Measurements from ENCODE around the gene KCNIP1.

DNA sequence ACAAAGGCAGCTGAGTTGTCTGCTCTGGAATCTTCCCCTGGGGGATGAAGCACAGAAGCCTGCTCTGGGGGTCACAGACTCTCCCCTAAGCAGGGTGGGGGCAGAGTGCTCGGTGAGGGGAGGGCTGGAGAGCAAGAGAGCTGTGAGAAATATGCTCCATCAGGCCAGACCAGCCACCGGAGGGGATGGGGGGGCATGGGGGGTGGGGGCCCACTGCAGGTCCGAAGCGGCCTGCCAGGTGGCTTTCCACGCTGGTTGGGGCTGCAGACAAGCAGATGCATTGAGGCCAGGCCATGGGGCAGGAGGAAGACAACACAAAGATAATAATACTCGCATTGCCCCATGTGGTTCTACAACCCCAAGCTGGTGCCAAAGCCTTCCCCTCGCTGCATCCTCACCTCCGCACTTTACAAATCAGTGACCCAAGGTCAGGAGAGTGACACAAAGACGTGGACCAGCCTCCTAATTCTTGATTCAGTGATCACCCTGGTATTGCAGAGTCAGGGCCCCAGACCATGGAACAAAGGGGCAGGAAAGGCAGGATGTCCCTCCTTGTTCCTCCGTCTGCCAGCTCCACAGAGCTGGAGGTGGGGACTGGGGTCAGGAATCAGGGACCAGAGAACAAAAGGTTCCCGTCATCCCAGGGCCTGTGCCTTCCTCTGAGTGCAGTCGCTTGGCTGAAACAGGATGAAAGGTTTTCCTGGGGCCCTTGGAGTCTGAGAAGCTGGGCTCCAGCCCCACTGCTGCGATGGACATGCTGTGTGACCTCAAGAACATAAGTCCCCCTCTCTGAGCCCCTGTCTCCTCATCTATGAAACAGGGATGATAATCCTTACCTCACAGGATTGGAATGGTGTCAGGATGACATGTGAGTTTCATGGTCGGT, 242.5 kb downstream of the KCNIP1 start:
- TF ChIP-seq, protein P1, sequence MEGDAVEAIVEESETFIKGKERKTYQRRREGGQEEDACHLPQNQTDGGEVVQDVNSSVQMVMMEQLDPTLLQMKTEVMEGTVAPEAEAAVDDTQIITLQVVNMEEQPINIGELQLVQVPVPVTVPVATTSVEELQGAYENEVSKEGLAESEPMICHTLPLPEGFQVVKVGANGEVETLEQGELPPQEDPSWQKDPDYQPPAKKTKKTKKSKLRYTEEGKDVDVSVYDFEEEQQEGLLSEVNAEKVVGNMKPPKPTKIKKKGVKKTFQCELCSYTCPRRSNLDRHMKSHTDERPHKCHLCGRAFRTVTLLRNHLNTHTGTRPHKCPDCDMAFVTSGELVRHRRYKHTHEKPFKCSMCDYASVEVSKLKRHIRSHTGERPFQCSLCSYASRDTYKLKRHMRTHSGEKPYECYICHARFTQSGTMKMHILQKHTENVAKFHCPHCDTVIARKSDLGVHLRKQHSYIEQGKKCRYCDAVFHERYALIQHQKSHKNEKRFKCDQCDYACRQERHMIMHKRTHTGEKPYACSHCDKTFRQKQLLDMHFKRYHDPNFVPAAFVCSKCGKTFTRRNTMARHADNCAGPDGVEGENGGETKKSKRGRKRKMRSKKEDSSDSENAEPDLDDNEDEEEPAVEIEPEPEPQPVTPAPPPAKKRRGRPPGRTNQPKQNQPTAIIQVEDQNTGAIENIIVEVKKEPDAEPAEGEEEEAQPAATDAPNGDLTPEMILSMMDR (IDR thresholded peaks at IDR 0.05), result no peak
- TF ChIP-seq POLR2A (IDR thresholded peaks at IDR 0.05) (no peak), POLR2AphosphoS5 (IDR thresholded peaks at IDR 0.05) (no peak)

Data from transverse colon (tissue), 4 donors.